HCT116 (cell line): ENCODE data around the gene PLCB2. TPM values are rescaled to one million over a fixed set of nuclear protein-coding genes. Genes with fewer than 3 reads are reported as not detected.

Experiments used
- ATAC-seq: fragments of 200-7000 bp; cut with Tn5 transposase; 2 replicates; pipeline ENCODE4 v1.9.1; 2020; ENCODE audit warnings: mild to moderate bottlenecking, moderate library complexity
- BruUV-seq: library from RNA; stranded (reverse); fragments of 400-500 nt; replicated peaks from 2 replicates; lab custom pipeline; 2021; lab: Mats Ljungman, UMichigan
- CTCF ChIA-PET: fragments of 300-600 bp; sonication (Branson Sonifier 250); formaldehyde crosslinking; loops from one replicate; lab custom pipeline; 2021; ENCODE audit warnings: antibody characterized with exemption; lab: Charles Lee
- POLR2A ChIA-PET: fragments of 300-600, 350-600 bp; sonication (Branson Sonifier 250); formaldehyde crosslinking; loops from one replicate; lab custom pipeline; 2021; ENCODE audit warnings: antibody characterized with exemption; lab: Charles Lee
- RAD21 ChIA-PET, 2 experiments: fragments of 300-600 bp; sonication (Branson Sonifier 250); formaldehyde crosslinking; loops; one replicate each; lab custom pipeline; 2023; ENCODE audit warnings: low total read pairs in 2 of 2; ENCODE audit not compliant: uncharacterized antibody in 2 of 2, unreplicated experiment in 2 of 2, low non-redundant PET in 1 of 2; lab: Charles Lee
- DNase-seq: peaks from one replicate; pipeline ENCODE4 v3.0.0-alpha.2; 2010; ENCODE audit warnings: low read depth, low spot score
- H2AFZ ChIP-seq: fragments of 200-600 bp; shearing (Covaris generic), sonication (generic); 2 replicates; pipeline ENCODE4 v1.6.1; 2017; ENCODE audit warnings: low read depth, mixed run types, mixed read lengths, antibody characterized with exemption, low read length; ENCODE audit not compliant: poor library complexity, severe bottlenecking
- H3K27ac ChIP-seq: 2 replicates; pipeline ENCODE4 v1.5.1; 2012; ENCODE audit warnings: low read depth, low read length
- H3K27me3 ChIP-seq: fragments of 200-600 bp; sonication (generic); 2 replicates; pipeline ENCODE4 v1.6.1; 2016; ENCODE audit warnings: mixed run types, low read length, mixed read lengths; ENCODE audit not compliant: insufficient read depth
- H3K36me3 ChIP-seq, 2 experiments: fragments of 200-500 bp in 1 of 2; fragments of 200-600 bp in 1 of 2; sonication (Bioruptor generic) in 1 of 2; sonication (generic) in 1 of 2; 2 replicates each; pipeline versions ENCODE4 v1.5.1 to v1.6.1; 2014 to 2016; ENCODE audit warnings: low read length in 2 of 2, inconsistent platforms in 1 of 2, mixed read lengths in 1 of 2, mixed run types in 1 of 2; ENCODE audit not compliant: insufficient read depth in 2 of 2, control insufficient read depth in 1 of 2
- H3K4me1 ChIP-seq, 2 experiments: fragments of 200-600 bp in 1 of 2; sonication (generic) in 1 of 2; 2 replicates each; pipeline versions ENCODE4 v1.5.1 to v1.6.1; 2012 to 2017; ENCODE audit warnings: low read length in 2 of 2, inconsistent platforms in 1 of 2, mild to moderate bottlenecking in 1 of 2, mixed read lengths in 1 of 2, mixed run types in 1 of 2, moderate library complexity in 1 of 2; ENCODE audit not compliant: insufficient read depth in 2 of 2, control insufficient read depth in 1 of 2
- H3K4me2 ChIP-seq: fragments of 200-600 bp; sonication (generic); 2 replicates; pipeline ENCODE4 v1.6.1; 2017; ENCODE audit warnings: mixed run types, low read length, mixed read lengths
- H3K4me3 ChIP-seq, 2 experiments: fragments of 200-600 bp in 1 of 2; sonication (generic) in 1 of 2; replicated peaks in 1 of 2; 2 replicates each; pipeline ENCODE4 v1.5.1; 2011 to 2016; ENCODE audit warnings: low read length in 2 of 2, control low read depth in 1 of 2, low read depth in 1 of 2, mild to moderate bottlenecking in 1 of 2, mixed read lengths in 1 of 2, mixed run types in 1 of 2
- H3K79me2 ChIP-seq: fragments of 200-600 bp; sonication (generic); 2 replicates; pipeline ENCODE4 v1.6.1; 2017; ENCODE audit warnings: mild to moderate bottlenecking, mixed run types, low read length, moderate library complexity, mixed read lengths; ENCODE audit not compliant: insufficient read depth
- H3K9ac ChIP-seq: fragments of 200-600 bp; sonication (generic); 2 replicates; pipeline ENCODE4 v1.6.1; 2016; ENCODE audit warnings: low read length, mixed read lengths
- H3K9me2 ChIP-seq: fragments of 200-600 bp; sonication (generic), shearing (Covaris generic); 2 replicates; pipeline ENCODE4 v1.6.1; 2017; ENCODE audit warnings: mixed run types, mild to moderate bottlenecking, moderate library complexity; ENCODE audit not compliant: insufficient read depth
- H3K9me3 ChIP-seq, 2 experiments: fragments of 200-500 bp in 1 of 2; fragments of 200-600 bp in 1 of 2; sonication (Bioruptor generic) in 1 of 2; sonication (generic) in 1 of 2; 2 replicates each; pipeline ENCODE4 v1.6.1; 2014 to 2017; ENCODE audit warnings: low read length in 2 of 2, mixed read lengths in 2 of 2, inconsistent platforms in 1 of 2, low read depth in 1 of 2, mild to moderate bottlenecking in 1 of 2, mixed run types in 1 of 2, moderate library complexity in 1 of 2; ENCODE audit not compliant: control insufficient read depth in 1 of 2, insufficient read depth in 1 of 2
- H4K20me1 ChIP-seq: fragments of 200-600 bp; sonication (generic), shearing (Covaris generic); 2 replicates; pipeline ENCODE4 v1.6.1; 2017; ENCODE audit warnings: mixed run types, mild to moderate bottlenecking, moderate library complexity; ENCODE audit not compliant: insufficient read depth
- CEBPB ChIP-seq: IDR thresholded peaks from 2 replicates; pipeline ENCODE4 v1.6.1; 2012; ENCODE audit warnings: low read depth
- CTCF ChIP-seq, 3 experiments: fragments of 200-600 bp in 1 of 3; sonication (generic) in 1 of 3; IDR thresholded peaks in 2 of 3; conservative IDR thresholded peaks in 1 of 3; 2 replicates each; pipeline ENCODE4 v1.5.1; 2012 to 2017; ENCODE audit warnings: low read depth in 2 of 3, low read length in 2 of 3, antibody characterized with exemption in 1 of 3, borderline replicate concordance in 1 of 3, control low read depth in 1 of 3, mild to moderate bottlenecking in 1 of 3, mixed read lengths in 1 of 3, mixed run types in 1 of 3, moderate library complexity in 1 of 3; ENCODE audit not compliant: insufficient read depth in 1 of 3
- EGR1 ChIP-seq: IDR thresholded peaks from 2 replicates; pipeline ENCODE4 v1.6.1; 2012; ENCODE audit warnings: low read depth
- EZH2 ChIP-seq: fragments of 200-600 bp; sonication (generic); IDR thresholded peaks from 2 replicates; pipeline ENCODE4 v1.6.1; 2017; ENCODE audit warnings: antibody characterized with exemption, mixed run types
- EZH2phosphoT487 ChIP-seq: fragments of 200-600 bp; IDR thresholded peaks from 2 replicates; pipeline ENCODE4 v1.6.1; 2018; ENCODE audit warnings: antibody characterized with exemption, borderline replicate concordance
- JUND ChIP-seq: IDR thresholded peaks from 2 replicates; pipeline ENCODE4 v1.6.1; 2012
- POLR2A ChIP-seq: IDR thresholded peaks from 2 replicates; pipeline ENCODE4 v1.7.0; 2011; ENCODE audit warnings: borderline replicate concordance; ENCODE audit not compliant: insufficient read depth, insufficient read length; ENCODE audit errors: extremely low read depth
- RAD21 ChIP-seq: IDR thresholded peaks from 2 replicates; pipeline ENCODE4 v1.6.1; 2012; ENCODE audit warnings: low read depth, mild to moderate bottlenecking
- REST ChIP-seq: IDR thresholded peaks from 2 replicates; pipeline ENCODE4 v1.6.1; 2012; ENCODE audit warnings: low read depth
- SIN3A ChIP-seq: IDR thresholded peaks from 2 replicates; pipeline ENCODE4 v1.6.1; 2012; ENCODE audit warnings: low read depth
- SRF ChIP-seq: IDR thresholded peaks from 2 replicates; pipeline ENCODE4 v1.6.1; 2012; ENCODE audit warnings: low read depth
- TCF7L2 ChIP-seq: IDR thresholded peaks from 2 replicates; pipeline ENCODE4 v1.7.0; 2011; ENCODE audit warnings: borderline replicate concordance, inconsistent platforms; ENCODE audit not compliant: insufficient read depth, insufficient read length; ENCODE audit errors: extremely low read depth
- YY1 ChIP-seq: IDR thresholded peaks from 2 replicates; pipeline ENCODE4 v1.6.1; 2011; ENCODE audit warnings: low read length, low read depth, moderate library complexity, mild to moderate bottlenecking; ENCODE audit not compliant: insufficient replicate concordance; ENCODE audit errors: extremely low read depth
- ZNF274 ChIP-seq: fragments of 200-500 bp; sonication (Bioruptor generic); IDR thresholded peaks from 2 replicates; pipeline ENCODE4 v1.6.1; 2014; ENCODE audit warnings: mild to moderate bottlenecking, low read depth, low read length, inconsistent platforms
- intact Hi-C: fragments of 100-400 bp; cut with micrococcal nuclease; formaldehyde crosslinking; loops from 2 replicates; pipeline ENCODE4 v1.10.0; 2022
- total RNA-seq: library from RNA; stranded (reverse); gene quantifications from one replicate; pipeline ENCODE4 v1.2.1, GENCODE V29; 2021; ENCODE audit not compliant: unreplicated experiment
- TF ChIP-seq, protein P1 (sequence below): IDR thresholded peaks from 2 replicates; pipeline ENCODE4 v1.6.1; 2012
- TF ChIP-seq, protein P2 (sequence below): IDR thresholded peaks from 2 replicates; pipeline ENCODE4 v1.6.1; 2011; ENCODE audit warnings: mild to moderate bottlenecking, low read length, moderate library complexity; ENCODE audit not compliant: insufficient replicate concordance; ENCODE audit errors: extremely low read depth
- TF ChIP-seq, protein P3 (sequence below): IDR thresholded peaks from 2 replicates; pipeline ENCODE4 v1.6.1; 2012

Gene PLCB2
- total RNA-seq, 1 experiment from 2014 or later: 2.8 TPM

DNA sequence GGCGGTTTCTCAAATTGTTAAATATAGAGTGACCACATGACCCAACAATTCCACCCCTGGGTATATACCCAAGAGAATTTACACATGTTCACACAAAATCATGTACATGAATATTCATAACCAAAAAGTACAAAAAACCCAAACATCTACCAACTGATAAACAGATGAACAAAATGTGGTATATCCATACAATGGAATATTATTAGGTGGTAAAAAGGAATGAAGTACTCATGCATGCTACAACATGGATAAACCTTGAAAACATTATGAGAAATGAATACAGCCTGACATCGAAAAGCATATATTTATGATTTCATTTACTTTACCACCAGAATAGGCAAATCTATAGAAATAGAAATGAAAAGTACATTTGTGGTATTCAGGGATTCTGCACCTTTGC, 7.4 kb downstream of the PLCB2 start:
- no peak overlapping the region for H2AFZ ChIP-seq
- H3K27ac ChIP-seq: no peak overlapping the region
- ATAC-seq: no peak
- H3K79me2 ChIP-seq: no peaks in the 10 kb centered on the region
- no peaks in the 10 kb centered on the region for H3K36me3 ChIP-seq
- H3K27me3 ChIP-seq: no peaks in the 10 kb centered on the region
- no peak overlapping the region for H3K9ac ChIP-seq
- no peaks in the 10 kb centered on the region for H3K9me3 ChIP-seq
- CTCF ChIA-PET: interaction anchor here (1.3 kb wide), 1 partner anchor 11 kb away, joined by 3 read pairs; no protein-coding TSS in a partner anchor
- intact Hi-C loops: no loop called here
- H3K4me2 ChIP-seq: no peak overlapping the region
- TF ChIP-seq, protein P1, sequence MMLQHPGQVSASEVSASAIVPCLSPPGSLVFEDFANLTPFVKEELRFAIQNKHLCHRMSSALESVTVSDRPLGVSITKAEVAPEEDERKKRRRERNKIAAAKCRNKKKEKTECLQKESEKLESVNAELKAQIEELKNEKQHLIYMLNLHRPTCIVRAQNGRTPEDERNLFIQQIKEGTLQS: no peak
- TF ChIP-seq SIN3A (no peak), YY1 (no peak), CTCF (IDR thresholded peaks at IDR 0.05 in 2 of 3, conservative IDR thresholded peaks at IDR 0.05 in 1 of 3; ENCODE audit: borderline replicate concordance in 1 of 3, insufficient read depth in 1 of 3, low read depth in 2 of 3, low read length in 2 of 3) (no peak), POLR2A (no peak), SRF (no peak), TCF7L2 (no peak), EZH2 (no peak), JUND (no peak), EGR1 (no peak), REST (no peak), ZNF274 (no peak), CEBPB (no peak), RAD21 (no peak), EZH2phosphoT487 (no peak)
- TF ChIP-seq, protein P2, sequence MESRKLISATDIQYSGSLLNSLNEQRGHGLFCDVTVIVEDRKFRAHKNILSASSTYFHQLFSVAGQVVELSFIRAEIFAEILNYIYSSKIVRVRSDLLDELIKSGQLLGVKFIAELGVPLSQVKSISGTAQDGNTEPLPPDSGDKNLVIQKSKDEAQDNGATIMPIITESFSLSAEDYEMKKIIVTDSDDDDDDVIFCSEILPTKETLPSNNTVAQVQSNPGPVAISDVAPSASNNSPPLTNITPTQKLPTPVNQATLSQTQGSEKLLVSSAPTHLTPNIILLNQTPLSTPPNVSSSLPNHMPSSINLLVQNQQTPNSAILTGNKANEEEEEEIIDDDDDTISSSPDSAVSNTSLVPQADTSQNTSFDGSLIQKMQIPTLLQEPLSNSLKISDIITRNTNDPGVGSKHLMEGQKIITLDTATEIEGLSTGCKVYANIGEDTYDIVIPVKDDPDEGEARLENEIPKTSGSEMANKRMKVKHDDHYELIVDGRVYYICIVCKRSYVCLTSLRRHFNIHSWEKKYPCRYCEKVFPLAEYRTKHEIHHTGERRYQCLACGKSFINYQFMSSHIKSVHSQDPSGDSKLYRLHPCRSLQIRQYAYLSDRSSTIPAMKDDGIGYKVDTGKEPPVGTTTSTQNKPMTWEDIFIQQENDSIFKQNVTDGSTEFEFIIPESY: no peak
- TF ChIP-seq, protein P3, sequence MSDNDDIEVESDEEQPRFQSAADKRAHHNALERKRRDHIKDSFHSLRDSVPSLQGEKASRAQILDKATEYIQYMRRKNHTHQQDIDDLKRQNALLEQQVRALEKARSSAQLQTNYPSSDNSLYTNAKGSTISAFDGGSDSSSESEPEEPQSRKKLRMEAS: no peak
- DNase-seq: no peak
- H3K9me2 ChIP-seq: no peaks in the 10 kb centered on the region
- peaks cover 4 to 5% of the 10 kb centered on the region in 2 experiments; a peak in 2 of 4 replicates for H3K4me1 ChIP-seq
- BruUV-seq: no TSS peak
- H3K4me3 ChIP-seq: no peak overlapping the region
- RAD21 ChIA-PET: no interaction called here
- POLR2A ChIA-PET: no interaction called here
- no peaks in the 10 kb centered on the region for H4K20me1 ChIP-seq
